Peyer's patch (tissue), 4 donors: ENCODE data around the gene AUTS2.

Source experiments
- POLR2A ChIP-seq, 2 donors: fragments of 450-650 bp; IDR thresholded peaks; one replicate each; pipeline ENCODE4 v1.5.1; 2017; ENCODE audit warnings: antibody characterized with exemption in 2 of 2, mild to moderate bottlenecking in 2 of 2, moderate library complexity in 2 of 2
- TF ChIP-seq, protein P1 (sequence below), 6 experiments: fragments of 450-650 bp in 4 of 6; fragments of 200-600 bp in 2 of 6; sonication (generic) in 1 of 6; IDR thresholded peaks; one replicate each; pipeline ENCODE4 v1.5.1; 2017 to 2019; ENCODE audit warnings: antibody characterized with exemption in 6 of 6, mild to moderate bottlenecking in 3 of 6, moderate library complexity in 1 of 6

DNA sequence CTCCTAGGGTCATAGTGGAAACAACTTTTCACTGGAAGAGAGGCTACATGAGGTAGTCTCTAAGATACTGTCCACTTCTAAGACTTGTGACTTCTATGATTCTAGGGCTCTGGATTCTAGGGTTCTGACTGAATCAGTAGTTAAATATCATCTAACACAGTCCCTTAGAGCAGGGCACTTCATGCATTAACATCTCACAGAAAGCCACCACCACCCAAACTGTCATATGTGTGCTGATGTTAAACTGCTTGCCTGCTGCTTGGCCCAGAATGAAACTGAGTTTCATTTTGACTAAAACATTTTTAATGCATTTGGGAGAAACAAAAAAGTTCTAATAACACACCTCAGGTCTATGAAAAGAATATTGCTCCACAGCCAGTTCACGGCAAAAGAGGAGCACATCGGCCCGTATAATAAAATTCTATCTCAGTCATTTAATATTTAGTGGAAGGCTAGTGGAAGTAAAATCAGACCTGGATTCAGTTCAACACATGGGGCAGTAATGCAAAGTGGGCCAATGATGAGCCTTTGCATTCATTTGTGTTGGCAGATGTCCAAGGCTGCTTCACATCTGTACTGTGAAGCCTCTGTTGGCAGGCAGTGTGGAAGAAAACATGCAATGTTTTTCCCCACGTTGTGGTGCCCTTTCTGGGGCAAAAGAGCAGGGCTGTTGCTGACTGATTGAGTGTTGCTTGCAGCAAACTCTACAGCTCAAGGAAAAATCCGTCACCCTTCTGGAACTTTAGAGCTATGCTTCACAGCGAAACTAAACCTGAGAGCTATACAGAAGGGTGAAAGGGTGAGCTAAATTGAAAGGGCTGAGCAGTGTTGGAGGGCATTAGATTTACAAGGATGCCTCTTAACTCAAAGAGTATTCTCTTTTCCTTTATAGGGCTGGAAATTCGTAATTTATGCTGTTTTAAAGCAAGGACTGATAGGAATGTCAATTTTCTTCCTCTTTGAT is 33.5 kb upstream of the AUTS2 start:
- TF ChIP-seq, protein P1, sequence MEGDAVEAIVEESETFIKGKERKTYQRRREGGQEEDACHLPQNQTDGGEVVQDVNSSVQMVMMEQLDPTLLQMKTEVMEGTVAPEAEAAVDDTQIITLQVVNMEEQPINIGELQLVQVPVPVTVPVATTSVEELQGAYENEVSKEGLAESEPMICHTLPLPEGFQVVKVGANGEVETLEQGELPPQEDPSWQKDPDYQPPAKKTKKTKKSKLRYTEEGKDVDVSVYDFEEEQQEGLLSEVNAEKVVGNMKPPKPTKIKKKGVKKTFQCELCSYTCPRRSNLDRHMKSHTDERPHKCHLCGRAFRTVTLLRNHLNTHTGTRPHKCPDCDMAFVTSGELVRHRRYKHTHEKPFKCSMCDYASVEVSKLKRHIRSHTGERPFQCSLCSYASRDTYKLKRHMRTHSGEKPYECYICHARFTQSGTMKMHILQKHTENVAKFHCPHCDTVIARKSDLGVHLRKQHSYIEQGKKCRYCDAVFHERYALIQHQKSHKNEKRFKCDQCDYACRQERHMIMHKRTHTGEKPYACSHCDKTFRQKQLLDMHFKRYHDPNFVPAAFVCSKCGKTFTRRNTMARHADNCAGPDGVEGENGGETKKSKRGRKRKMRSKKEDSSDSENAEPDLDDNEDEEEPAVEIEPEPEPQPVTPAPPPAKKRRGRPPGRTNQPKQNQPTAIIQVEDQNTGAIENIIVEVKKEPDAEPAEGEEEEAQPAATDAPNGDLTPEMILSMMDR (IDR thresholded peaks at IDR 0.05): no peak
- no peak for TF ChIP-seq POLR2A (IDR thresholded peaks at IDR 0.05)
